Measurements from ENCODE around the gene EIF4G1.

DNA sequence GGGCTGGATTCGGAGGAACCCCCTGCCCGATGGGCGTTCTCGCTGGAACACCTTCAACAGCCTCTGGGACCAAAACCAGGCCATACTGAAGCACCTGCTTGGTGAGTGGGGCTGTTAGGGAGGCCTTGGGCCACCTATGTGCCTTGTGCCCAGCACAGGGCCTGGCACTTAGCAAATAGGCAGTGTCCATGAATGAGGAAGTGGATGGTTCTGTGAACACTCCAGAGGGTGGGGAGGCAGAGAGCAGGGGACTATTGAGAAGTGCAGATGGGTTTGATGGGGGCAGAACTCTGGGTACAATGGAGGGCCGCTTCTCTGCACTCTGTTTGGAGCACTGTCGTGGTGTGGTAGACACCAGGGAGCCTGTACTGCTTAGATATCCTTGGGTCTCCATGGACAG, 37.0 kb upstream of the EIF4G1 start:
- TF ChIP-seq, protein P1, sequence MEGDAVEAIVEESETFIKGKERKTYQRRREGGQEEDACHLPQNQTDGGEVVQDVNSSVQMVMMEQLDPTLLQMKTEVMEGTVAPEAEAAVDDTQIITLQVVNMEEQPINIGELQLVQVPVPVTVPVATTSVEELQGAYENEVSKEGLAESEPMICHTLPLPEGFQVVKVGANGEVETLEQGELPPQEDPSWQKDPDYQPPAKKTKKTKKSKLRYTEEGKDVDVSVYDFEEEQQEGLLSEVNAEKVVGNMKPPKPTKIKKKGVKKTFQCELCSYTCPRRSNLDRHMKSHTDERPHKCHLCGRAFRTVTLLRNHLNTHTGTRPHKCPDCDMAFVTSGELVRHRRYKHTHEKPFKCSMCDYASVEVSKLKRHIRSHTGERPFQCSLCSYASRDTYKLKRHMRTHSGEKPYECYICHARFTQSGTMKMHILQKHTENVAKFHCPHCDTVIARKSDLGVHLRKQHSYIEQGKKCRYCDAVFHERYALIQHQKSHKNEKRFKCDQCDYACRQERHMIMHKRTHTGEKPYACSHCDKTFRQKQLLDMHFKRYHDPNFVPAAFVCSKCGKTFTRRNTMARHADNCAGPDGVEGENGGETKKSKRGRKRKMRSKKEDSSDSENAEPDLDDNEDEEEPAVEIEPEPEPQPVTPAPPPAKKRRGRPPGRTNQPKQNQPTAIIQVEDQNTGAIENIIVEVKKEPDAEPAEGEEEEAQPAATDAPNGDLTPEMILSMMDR (IDR thresholded peaks at IDR 0.05): no peak
- TF ChIP-seq POLR2AphosphoS5 (IDR thresholded peaks at IDR 0.05; ENCODE audit: low read depth, low read length) (no peak), TCF7L2 (IDR thresholded peaks at IDR 0.05; ENCODE audit: low read depth, low read length) (no peak), SIN3A (IDR thresholded peaks at IDR 0.05; ENCODE audit: borderline replicate concordance, insufficient read depth, low read depth, low read length) (no peak)
- TF ChIP-seq, protein P2, sequence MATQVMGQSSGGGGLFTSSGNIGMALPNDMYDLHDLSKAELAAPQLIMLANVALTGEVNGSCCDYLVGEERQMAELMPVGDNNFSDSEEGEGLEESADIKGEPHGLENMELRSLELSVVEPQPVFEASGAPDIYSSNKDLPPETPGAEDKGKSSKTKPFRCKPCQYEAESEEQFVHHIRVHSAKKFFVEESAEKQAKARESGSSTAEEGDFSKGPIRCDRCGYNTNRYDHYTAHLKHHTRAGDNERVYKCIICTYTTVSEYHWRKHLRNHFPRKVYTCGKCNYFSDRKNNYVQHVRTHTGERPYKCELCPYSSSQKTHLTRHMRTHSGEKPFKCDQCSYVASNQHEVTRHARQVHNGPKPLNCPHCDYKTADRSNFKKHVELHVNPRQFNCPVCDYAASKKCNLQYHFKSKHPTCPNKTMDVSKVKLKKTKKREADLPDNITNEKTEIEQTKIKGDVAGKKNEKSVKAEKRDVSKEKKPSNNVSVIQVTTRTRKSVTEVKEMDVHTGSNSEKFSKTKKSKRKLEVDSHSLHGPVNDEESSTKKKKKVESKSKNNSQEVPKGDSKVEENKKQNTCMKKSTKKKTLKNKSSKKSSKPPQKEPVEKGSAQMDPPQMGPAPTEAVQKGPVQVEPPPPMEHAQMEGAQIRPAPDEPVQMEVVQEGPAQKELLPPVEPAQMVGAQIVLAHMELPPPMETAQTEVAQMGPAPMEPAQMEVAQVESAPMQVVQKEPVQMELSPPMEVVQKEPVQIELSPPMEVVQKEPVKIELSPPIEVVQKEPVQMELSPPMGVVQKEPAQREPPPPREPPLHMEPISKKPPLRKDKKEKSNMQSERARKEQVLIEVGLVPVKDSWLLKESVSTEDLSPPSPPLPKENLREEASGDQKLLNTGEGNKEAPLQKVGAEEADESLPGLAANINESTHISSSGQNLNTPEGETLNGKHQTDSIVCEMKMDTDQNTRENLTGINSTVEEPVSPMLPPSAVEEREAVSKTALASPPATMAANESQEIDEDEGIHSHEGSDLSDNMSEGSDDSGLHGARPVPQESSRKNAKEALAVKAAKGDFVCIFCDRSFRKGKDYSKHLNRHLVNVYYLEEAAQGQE (IDR thresholded peaks at IDR 0.05; ENCODE audit: insufficient read depth in 1 of 2, low read depth in 2 of 2, low read length in 1 of 2): no peak
